SK-N-SH (cell line): ENCODE results near the gene NPHP1. TPM values are rescaled to one million over a fixed set of nuclear protein-coding genes. Genes with fewer than 3 reads are reported as not detected.

Experiments used
- CTCF ChIA-PET: fragments of 300-600, 350-600 bp; formaldehyde crosslinking; extraction: SDS; loops from one replicate; lab custom pipeline; 2021; lab: Yijun Ruan, JAX
- POLR2A ChIA-PET: fragments of 350-600 bp; sonication (Branson Sonifier 250); formaldehyde crosslinking; extraction: SDS; loops from one replicate; lab custom pipeline; 2020; ENCODE audit warnings: antibody characterized with exemption, inconsistent platforms; lab: Yijun Ruan, JAX
- DNase-seq: peaks from one replicate; pipeline ENCODE4 v3.0.0; 2012
- H2AFZ ChIP-seq: fragments of 200-600 bp; sonication (generic); 2 replicates; pipeline ENCODE4 v1.8.1; 2016; ENCODE audit warnings: antibody characterized with exemption, mild to moderate bottlenecking, low read depth
- H3F3A ChIP-seq: fragments of 200-600 bp; sonication (generic); replicated peaks from 2 replicates; pipeline ENCODE3; 2016; ENCODE audit warnings: antibody characterized with exemption, mild to moderate bottlenecking; ENCODE audit not compliant: insufficient read depth
- H3K27ac ChIP-seq, 2 experiments: fragments of 200-500 bp in 1 of 2; fragments of 200-600 bp in 1 of 2; sonication (Bioruptor generic) in 1 of 2; sonication (generic), shearing (Covaris generic) in 1 of 2; 2 replicates each; pipeline versions ENCODE4 v1.5.1 to v1.6.1; 2014 to 2016; ENCODE audit warnings: low read depth in 2 of 2, inconsistent platforms in 1 of 2, low read length in 1 of 2, mild to moderate bottlenecking in 1 of 2, mixed read lengths in 1 of 2
- H3K27me3 ChIP-seq: fragments of 200-600 bp; sonication (generic), shearing (Covaris generic); 2 replicates; pipeline ENCODE4 v1.6.1; 2016; ENCODE audit warnings: mixed run types; ENCODE audit not compliant: insufficient read depth
- H3K36me3 ChIP-seq, 2 experiments: fragments of 200-500 bp in 1 of 2; fragments of 200-600 bp in 1 of 2; sonication (Bioruptor generic) in 1 of 2; sonication (generic) in 1 of 2; replicated peaks in 1 of 2; 2 replicates each; pipeline versions ENCODE3 to v1.5.1; 2014 to 2016; ENCODE audit warnings: low read length in 1 of 2, mild to moderate bottlenecking in 1 of 2; ENCODE audit not compliant: insufficient read depth in 2 of 2, control insufficient read depth in 1 of 2
- H3K4me1 ChIP-seq, 2 experiments: fragments of 200-500 bp in 1 of 2; fragments of 200-600 bp in 1 of 2; sonication (Bioruptor generic) in 1 of 2; sonication (generic), shearing (Covaris generic) in 1 of 2; 2 replicates each; pipeline versions ENCODE4 v1.5.1 to v1.6.1; 2014 to 2016; ENCODE audit warnings: low read depth in 1 of 2, low read length in 1 of 2, mixed run types in 1 of 2; ENCODE audit not compliant: insufficient read depth in 2 of 2, control insufficient read depth in 1 of 2
- H3K4me2 ChIP-seq: fragments of 200-600 bp; sonication (generic), shearing (Covaris generic); 2 replicates; pipeline ENCODE4 v1.6.1; 2017; ENCODE audit warnings: mixed run types
- H3K4me3 ChIP-seq, 2 experiments: fragments of 200-500 bp in 1 of 2; fragments of 200-600 bp in 1 of 2; sonication (Bioruptor generic) in 1 of 2; sonication (generic), shearing (Covaris generic) in 1 of 2; 2 replicates each; pipeline versions ENCODE4 v1.5.1 to v1.8.1; 2014 to 2016; ENCODE audit warnings: low read depth in 2 of 2, inconsistent platforms in 1 of 2, low read length in 1 of 2, mild to moderate bottlenecking in 1 of 2, mixed read lengths in 1 of 2, moderate library complexity in 1 of 2
- H3K79me2 ChIP-seq: fragments of 200-600 bp; sonication (generic); 2 replicates; pipeline ENCODE4 v1.8.1; 2017; ENCODE audit warnings: mild to moderate bottlenecking; ENCODE audit not compliant: insufficient read depth
- H3K9ac ChIP-seq: fragments of 200-600 bp; sonication (generic); 2 replicates; pipeline ENCODE4 v1.6.1; 2017; ENCODE audit warnings: mixed run types
- H3K9me2 ChIP-seq: fragments of 200-600 bp; sonication (generic); 2 replicates; pipeline ENCODE4 v1.6.1; 2017; ENCODE audit warnings: mixed run types
- H3K9me3 ChIP-seq: fragments of 200-600 bp; sonication (generic); 2 replicates; pipeline ENCODE4 v1.6.1; 2017; ENCODE audit warnings: mixed run types, mild to moderate bottlenecking, moderate library complexity
- H4K20me1 ChIP-seq: fragments of 200-600 bp; sonication (generic); 2 replicates; pipeline ENCODE4 v1.6.1; 2017; ENCODE audit warnings: mild to moderate bottlenecking, mixed run types; ENCODE audit not compliant: insufficient read depth
- ELF1 ChIP-seq: IDR thresholded peaks from 2 replicates; pipeline ENCODE4 v1.4.0; 2012
- EZH2phosphoT487 ChIP-seq: fragments of 200-600 bp; sonication (generic); IDR thresholded peaks from 2 replicates; pipeline ENCODE4 v1.6.1; 2017; ENCODE audit warnings: low read depth, mixed run types, mild to moderate bottlenecking, antibody characterized with exemption, moderate library complexity, borderline replicate concordance
- FOXM1 ChIP-seq: IDR thresholded peaks from 2 replicates; pipeline ENCODE4 v1.4.0; 2012; ENCODE audit warnings: low read depth, mild to moderate bottlenecking
- GABPA ChIP-seq: IDR thresholded peaks from 2 replicates; pipeline ENCODE4 v1.4.0; 2012; ENCODE audit warnings: low read depth, mild to moderate bottlenecking
- GATA2 ChIP-seq: sonication (generic); formaldehyde crosslinking; IDR thresholded peaks from 2 replicates; pipeline ENCODE4 v1.5.0; 2020; ENCODE audit warnings: mild to moderate bottlenecking, missing genetic modification reagents
- JUND ChIP-seq: IDR thresholded peaks from 2 replicates; pipeline ENCODE4 v1.4.0; 2012
- MEF2A ChIP-seq: IDR thresholded peaks from 2 replicates; pipeline ENCODE4 v1.4.0; 2012; ENCODE audit warnings: low read depth, borderline replicate concordance
- MXI1 ChIP-seq: IDR thresholded peaks from 2 replicates; pipeline ENCODE4 v1.6.1; 2012; ENCODE audit warnings: mild to moderate bottlenecking, low read depth, low read length, improper control_type of control experiment
- NFIC ChIP-seq: IDR thresholded peaks from 2 replicates; pipeline ENCODE4 v1.4.0; 2012; ENCODE audit warnings: borderline replicate concordance
- NRF1 ChIP-seq: IDR thresholded peaks from 2 replicates; pipeline ENCODE4 v1.6.1; 2012; ENCODE audit warnings: low read depth, mild to moderate bottlenecking, low read length
- RAD21 ChIP-seq: IDR thresholded peaks from 2 replicates; pipeline ENCODE4 v1.6.1; 2012; ENCODE audit warnings: mild to moderate bottlenecking, low read length
- RCOR1 ChIP-seq: fragments of 150-350 bp; IDR thresholded peaks from 2 replicates; pipeline ENCODE4 v1.6.1; 2017; ENCODE audit warnings: antibody characterized with exemption, low read length
- RXRA ChIP-seq: IDR thresholded peaks from 2 replicates; pipeline ENCODE4 v1.4.0; 2012; ENCODE audit warnings: low read depth, mild to moderate bottlenecking, borderline replicate concordance
- SIN3A ChIP-seq: IDR thresholded peaks from 2 replicates; pipeline ENCODE4 v1.6.1; 2012; ENCODE audit warnings: low read depth, mild to moderate bottlenecking, low read length, moderate library complexity, borderline replicate concordance
- SMC3 ChIP-seq: IDR thresholded peaks from 2 replicates; pipeline ENCODE4 v1.6.1; 2012; ENCODE audit warnings: low read depth, low read length, improper control_type of control experiment
- TAF1 ChIP-seq: IDR thresholded peaks from 2 replicates; pipeline ENCODE4 v1.6.1; 2012; ENCODE audit warnings: low read depth, mild to moderate bottlenecking, low read length, moderate library complexity, borderline replicate concordance
- WGBS: methylation state at CpG from one replicate; pipeline ENCODE4 v1.1.6; 2017; ENCODE audit warnings: low lambda C conversion rate; 5-methylcytosine and 5-hydroxymethylcytosine counted together
- polyA plus RNA-seq, 3 experiments: library from polyadenylated mRNA; depleted of rRNA; stranded (reverse); fragments of >200 nt; gene quantifications; 2 replicates each; pipeline ENCODE4 v1.2.3, GENCODE V29; 2012
- TF ChIP-seq, protein P1 (sequence below): fragments of 200-600 bp; sonication (generic); IDR thresholded peaks from 2 replicates; pipeline ENCODE4 v1.6.1; 2017; ENCODE audit warnings: antibody characterized with exemption, mild to moderate bottlenecking, moderate library complexity
- TF ChIP-seq, protein P2 (sequence below): fragments of 150-350 bp; IDR thresholded peaks from 2 replicates; pipeline ENCODE4 v1.6.1; 2017; ENCODE audit warnings: antibody characterized with exemption, low read length, low read depth, borderline replicate concordance
- TF ChIP-seq, protein P3 (sequence below): IDR thresholded peaks from 2 replicates; pipeline ENCODE4 v1.4.0; 2012; ENCODE audit warnings: low read depth, borderline replicate concordance

NPHP1 gene
- polyA plus RNA-seq, 1 of the 3 experiments (the other 2 are of a cell fraction) = 5.0 TPM

DNA sequence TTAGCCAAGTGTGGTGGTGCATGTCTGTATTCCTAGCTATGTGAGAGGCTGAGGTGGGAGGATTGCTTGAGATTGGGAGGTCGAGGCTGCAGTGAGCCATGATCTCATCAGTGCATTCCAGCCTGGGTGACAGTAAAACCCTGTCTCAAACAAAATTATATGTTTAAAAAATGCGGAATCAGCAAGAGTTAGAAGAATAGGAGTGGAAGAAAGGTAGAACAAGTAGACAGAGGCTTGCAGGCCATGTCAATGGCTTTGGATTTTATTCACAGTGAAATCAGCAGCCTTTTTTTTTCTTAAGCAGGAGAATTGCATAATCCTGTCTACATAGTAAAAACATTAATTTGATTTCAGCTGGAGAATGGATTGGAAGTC, 15.4 kb upstream of the NPHP1 start:
- Histone ChIP-seq H3K36me3 (no peaks in the 10 kb centered on the region), H2AFZ (no peak overlapping the region), H3K9ac (no peak overlapping the region), H3K9me2 (no peaks in the 10 kb centered on the region), H3K9me3 (no peaks in the 10 kb centered on the region), H3K4me2 (no peak overlapping the region), H3K27ac (no peak overlapping the region), H3K27me3 (peaks cover 8% of the 10 kb centered on the region), H4K20me1 (no peaks in the 10 kb centered on the region), H3F3A (no peaks in the 10 kb centered on the region), H3K4me3 (no peak overlapping the region), H3K4me1 (no peaks in the 10 kb centered on the region), H3K79me2 (no peaks in the 10 kb centered on the region)
- DNase-seq = no peak
- POLR2A ChIA-PET = no interaction called here
- WGBS = 25% methylated on average over 2 of the region's 2 CpGs
- TF ChIP-seq, protein P1, sequence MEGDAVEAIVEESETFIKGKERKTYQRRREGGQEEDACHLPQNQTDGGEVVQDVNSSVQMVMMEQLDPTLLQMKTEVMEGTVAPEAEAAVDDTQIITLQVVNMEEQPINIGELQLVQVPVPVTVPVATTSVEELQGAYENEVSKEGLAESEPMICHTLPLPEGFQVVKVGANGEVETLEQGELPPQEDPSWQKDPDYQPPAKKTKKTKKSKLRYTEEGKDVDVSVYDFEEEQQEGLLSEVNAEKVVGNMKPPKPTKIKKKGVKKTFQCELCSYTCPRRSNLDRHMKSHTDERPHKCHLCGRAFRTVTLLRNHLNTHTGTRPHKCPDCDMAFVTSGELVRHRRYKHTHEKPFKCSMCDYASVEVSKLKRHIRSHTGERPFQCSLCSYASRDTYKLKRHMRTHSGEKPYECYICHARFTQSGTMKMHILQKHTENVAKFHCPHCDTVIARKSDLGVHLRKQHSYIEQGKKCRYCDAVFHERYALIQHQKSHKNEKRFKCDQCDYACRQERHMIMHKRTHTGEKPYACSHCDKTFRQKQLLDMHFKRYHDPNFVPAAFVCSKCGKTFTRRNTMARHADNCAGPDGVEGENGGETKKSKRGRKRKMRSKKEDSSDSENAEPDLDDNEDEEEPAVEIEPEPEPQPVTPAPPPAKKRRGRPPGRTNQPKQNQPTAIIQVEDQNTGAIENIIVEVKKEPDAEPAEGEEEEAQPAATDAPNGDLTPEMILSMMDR = no peak
- TF ChIP-seq, protein P2, sequence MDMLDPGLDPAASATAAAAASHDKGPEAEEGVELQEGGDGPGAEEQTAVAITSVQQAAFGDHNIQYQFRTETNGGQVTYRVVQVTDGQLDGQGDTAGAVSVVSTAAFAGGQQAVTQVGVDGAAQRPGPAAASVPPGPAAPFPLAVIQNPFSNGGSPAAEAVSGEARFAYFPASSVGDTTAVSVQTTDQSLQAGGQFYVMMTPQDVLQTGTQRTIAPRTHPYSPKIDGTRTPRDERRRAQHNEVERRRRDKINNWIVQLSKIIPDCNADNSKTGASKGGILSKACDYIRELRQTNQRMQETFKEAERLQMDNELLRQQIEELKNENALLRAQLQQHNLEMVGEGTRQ = no peak
- no peak for TF ChIP-seq JUND
- no peak for TF ChIP-seq EZH2phosphoT487
- no peak for TF ChIP-seq ELF1
- TF ChIP-seq TAF1 = no peak
- no peak for TF ChIP-seq FOXM1
- no peak for TF ChIP-seq NRF1
- TF ChIP-seq, protein P3, sequence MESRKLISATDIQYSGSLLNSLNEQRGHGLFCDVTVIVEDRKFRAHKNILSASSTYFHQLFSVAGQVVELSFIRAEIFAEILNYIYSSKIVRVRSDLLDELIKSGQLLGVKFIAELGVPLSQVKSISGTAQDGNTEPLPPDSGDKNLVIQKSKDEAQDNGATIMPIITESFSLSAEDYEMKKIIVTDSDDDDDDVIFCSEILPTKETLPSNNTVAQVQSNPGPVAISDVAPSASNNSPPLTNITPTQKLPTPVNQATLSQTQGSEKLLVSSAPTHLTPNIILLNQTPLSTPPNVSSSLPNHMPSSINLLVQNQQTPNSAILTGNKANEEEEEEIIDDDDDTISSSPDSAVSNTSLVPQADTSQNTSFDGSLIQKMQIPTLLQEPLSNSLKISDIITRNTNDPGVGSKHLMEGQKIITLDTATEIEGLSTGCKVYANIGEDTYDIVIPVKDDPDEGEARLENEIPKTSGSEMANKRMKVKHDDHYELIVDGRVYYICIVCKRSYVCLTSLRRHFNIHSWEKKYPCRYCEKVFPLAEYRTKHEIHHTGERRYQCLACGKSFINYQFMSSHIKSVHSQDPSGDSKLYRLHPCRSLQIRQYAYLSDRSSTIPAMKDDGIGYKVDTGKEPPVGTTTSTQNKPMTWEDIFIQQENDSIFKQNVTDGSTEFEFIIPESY = no peak
- TF ChIP-seq RCOR1 = no peak
- no peak for TF ChIP-seq MEF2A
- no peak for TF ChIP-seq RXRA
- no peak for TF ChIP-seq RAD21
- no peak for TF ChIP-seq GATA2 (CRISPR knock-in tag)
- TF ChIP-seq NFIC = no peak
- no peak for TF ChIP-seq MXI1
- TF ChIP-seq SMC3 = no peak
- no peak for TF ChIP-seq GABPA
- no peak for TF ChIP-seq SIN3A
- CTCF ChIA-PET = no interaction called here
